ENCODE results near the gene RAB7A. TPM values are rescaled to one million over a fixed set of nuclear protein-coding genes. Genes with fewer than 3 reads are reported as not detected.

Gene RAB7A
- polyA plus RNA-seq, 3 donors: 192 to 261 (median 223) TPM

- no peak overlapping the region for H3K9ac ChIP-seq (ENCODE audit: insufficient read depth, low read length, poor library complexity, severe bottlenecking)
- Mint-ChIP-seq H3K4me1 (peaks cover 38% of the 10 kb centered on the region), H3K27me3 (ENCODE audit: low read depth in 3 of 3) (peaks cover 0 to 3% (median 0%) of the 10 kb centered on the region in 3 donors), H3K4me3 (no peak overlapping the region), H3K36me3 (no peaks in the 10 kb centered on the region), H3K9me3 (peaks cover 0 to 2% (median 0%) of the 10 kb centered on the region in 7 donors), H3K27ac (no peak overlapping the region)
- WGBS (ENCODE audit: insufficient coverage): 71% methylated on average over 5 of the region's 10 CpGs
- H3K4me3 ChIP-seq (replicated peaks in 1 of 3; ENCODE audit: low read depth in 2 of 3, low read length in 3 of 3): no peak overlapping the region
- no peak overlapping the region for H3K4me2 ChIP-seq (replicated peaks; ENCODE audit: extremely low read depth, low read length, poor library complexity, severe bottlenecking)
- no peaks in the 10 kb centered on the region for H4K20me1 ChIP-seq (ENCODE audit: insufficient read depth, low read length)
- peaks cover 33 to 35% of the 10 kb centered on the region in 2 donors for H3K4me1 ChIP-seq (ENCODE audit: control insufficient read depth in 1 of 2, insufficient read depth in 2 of 2, low read length in 2 of 2)
- no peaks in the 10 kb centered on the region for H3K79me2 ChIP-seq (ENCODE audit: insufficient read depth, low read length)
- intact Hi-C loops (cut with micrococcal nuclease): no loop called here
- no peaks in the 10 kb centered on the region for H3K36me3 ChIP-seq (replicated peaks in 1 of 2; ENCODE audit: control insufficient read depth in 1 of 2, insufficient read depth in 2 of 2, low read length in 2 of 2)
- no peaks in the 10 kb centered on the region for H3K9me3 ChIP-seq (replicated peaks in 1 of 2; ENCODE audit: control insufficient read depth in 1 of 2, insufficient read depth in 1 of 2, low read length in 2 of 2)
- DNase-seq: no peak
- H3K27me3 ChIP-seq (ENCODE audit: control insufficient read depth in 2 of 2, insufficient read depth in 2 of 2, low read length in 2 of 2): no peaks in the 10 kb centered on the region
- no peak for TF ChIP-seq CTCF (IDR thresholded peaks at IDR 0.05)
- no peak overlapping the region for H2AFZ ChIP-seq (ENCODE audit: insufficient read depth, low read depth, low read length, poor library complexity, severe bottlenecking)
- no peak overlapping the region for H3K27ac ChIP-seq (ENCODE audit: low read depth in 1 of 2, low read length in 2 of 2)
Observed at GRCh38 chr3:128841926-128842920, 116.2 kb downstream of the RAB7A start.

GRCh38 chr3:128844502-128844901 lies 118.5 kb downstream of the RAB7A start:
- Histone ChIP-seq H3K9ac (ENCODE audit: insufficient read depth, low read length, poor library complexity, severe bottlenecking) (no peak overlapping the region), H2AFZ (ENCODE audit: insufficient read depth, low read depth, low read length, poor library complexity, severe bottlenecking) (no peak overlapping the region), H3K9me3 (replicated peaks in 1 of 2; ENCODE audit: control insufficient read depth in 1 of 2, insufficient read depth in 1 of 2, low read length in 2 of 2) (no peaks in the 10 kb centered on the region), H3K27ac (ENCODE audit: low read depth in 1 of 2, low read length in 2 of 2) (no peak overlapping the region), H3K4me3 (replicated peaks in 1 of 3; ENCODE audit: low read depth in 2 of 3, low read length in 3 of 3) (no peak overlapping the region), H3K4me1 (ENCODE audit: control insufficient read depth in 1 of 2, insufficient read depth in 2 of 2, low read length in 2 of 2) (peaks cover 49 to 56% of the 10 kb centered on the region in 2 donors), H3K27me3 (ENCODE audit: control insufficient read depth in 2 of 2, insufficient read depth in 2 of 2, low read length in 2 of 2) (no peaks in the 10 kb centered on the region), H4K20me1 (ENCODE audit: insufficient read depth, low read length) (no peaks in the 10 kb centered on the region), H3K79me2 (ENCODE audit: insufficient read depth, low read length) (no peaks in the 10 kb centered on the region), H3K36me3 (replicated peaks in 1 of 2; ENCODE audit: control insufficient read depth in 1 of 2, insufficient read depth in 2 of 2, low read length in 2 of 2) (no peaks in the 10 kb centered on the region), H3K4me2 (replicated peaks; ENCODE audit: extremely low read depth, low read length, poor library complexity, severe bottlenecking) (no peak overlapping the region)
- no peak for TF ChIP-seq CTCF (IDR thresholded peaks at IDR 0.05)
- no peak overlapping the region for H3K27ac Mint-ChIP-seq
- peaks cover 53% of the 10 kb centered on the region for H3K4me1 Mint-ChIP-seq
- DNase-seq: no peak
- H3K36me3 Mint-ChIP-seq: no peaks in the 10 kb centered on the region
- WGBS (ENCODE audit: insufficient coverage): 100% methylated on average over 2 of the region's 6 CpGs
- H3K9me3 Mint-ChIP-seq: peaks cover 0 to 2% (median 0%) of the 10 kb centered on the region in 7 donors
- peaks cover 0 to 3% (median 3%) of the 10 kb centered on the region in 3 donors for H3K27me3 Mint-ChIP-seq (ENCODE audit: low read depth in 3 of 3)
- intact Hi-C loops (cut with micrococcal nuclease): no loop called here
- H3K4me3 Mint-ChIP-seq: no peak overlapping the region

Measured in CD14-positive monocyte (primary cell).